AG10803 (cell line): ENCODE results near the gene TMEM178B.

Experiments used
- DNase-seq: peaks from one replicate; pipeline ENCODE4 v3.0.0; 2010; ENCODE audit warnings: low read depth
- H3K4me3 ChIP-seq: 2 replicates; pipeline ENCODE4 v1.5.1; 2011; ENCODE audit warnings: mild to moderate bottlenecking, low read length, control low read depth
- CTCF ChIP-seq: conservative IDR thresholded peaks from 2 replicates; pipeline ENCODE4 v1.5.1; 2011; ENCODE audit warnings: mild to moderate bottlenecking, low read length, control low read depth, inconsistent platforms

TMEM178B gene

GRCh38 chr7:141444961-141445360, 371.1 kb downstream of the TMEM178B start:
- no peak for TF ChIP-seq CTCF
- H3K4me3 ChIP-seq, result no peak overlapping the region
- DNase-seq, result no peak

DNA sequence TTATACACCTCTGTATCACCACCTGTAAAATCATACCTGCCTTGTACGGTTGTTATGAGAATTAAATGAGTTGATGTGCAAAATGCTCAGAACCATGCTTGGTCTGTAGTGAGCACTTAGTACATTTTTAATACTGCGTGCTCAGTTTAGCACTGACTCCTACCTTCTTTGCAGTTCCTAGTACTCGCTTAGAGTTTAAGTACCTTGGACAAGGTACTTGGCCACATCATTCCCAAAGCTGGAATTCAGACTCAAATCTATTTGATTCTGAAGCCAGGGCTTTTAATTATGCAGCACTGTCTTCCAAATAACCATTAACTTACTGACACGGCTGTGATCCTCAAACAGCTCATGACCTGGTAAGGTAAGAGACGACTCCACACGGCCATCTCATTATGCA, 377.4 kb downstream of the TMEM178B start:
- no peak for TF ChIP-seq CTCF
- no peak overlapping the region for H3K4me3 ChIP-seq
- DNase-seq, result no peak

- no peak for TF ChIP-seq CTCF
These were observed 379.0 kb downstream of the TMEM178B start for GRCh38 chr7:141452911-141453310.

GRCh38 chr7:141454338-141454737, 380.5 kb downstream of the TMEM178B start:
- no peak for TF ChIP-seq CTCF
- H3K4me3 ChIP-seq, result no peak overlapping the region
- no peak for DNase-seq

More at GRCh38 chr7:141452911-141453310, 379.0 kb downstream of the TMEM178B start:
- H3K4me3 ChIP-seq, result no peak overlapping the region
- no peak for DNase-seq

- no peak for DNase-seq
- TF ChIP-seq CTCF, result no peak
- H3K4me3 ChIP-seq, result no peak overlapping the region
These were observed 381.9 kb downstream of the TMEM178B start for GRCh38 chr7:141455723-141456122.

GRCh38 chr7:141456298-141456697, 382.4 kb downstream of the TMEM178B start:
- no peak for TF ChIP-seq CTCF
- DNase-seq, result no peak
- H3K4me3 ChIP-seq, result no peak overlapping the region

- no peak overlapping the region for H3K4me3 ChIP-seq
- DNase-seq, result no peak
- TF ChIP-seq CTCF, result no peak
These were observed 382.8 kb downstream of the TMEM178B start for GRCh38 chr7:141456711-141457110.
